Glutamatergic neuron (in vitro differentiated cells): Measurements from ENCODE around the gene GNL3. TPM values are rescaled to one million over a fixed set of nuclear protein-coding genes. Genes with fewer than 3 reads are reported as not detected.

Experiments used
- DNase-seq: peaks from one replicate; pipeline ENCODE4 v3.0.0; 2022
- H3K27ac Mint-ChIP-seq: one replicate; pipeline ENCODE4 v1.8.0; 2020; ENCODE audit warnings: mild to moderate bottlenecking, mixed read lengths, inconsistent platforms; ENCODE audit not compliant: unreplicated experiment
- H3K27me3 Mint-ChIP-seq: one replicate; pipeline ENCODE4 v1.8.0; 2020; ENCODE audit warnings: mild to moderate bottlenecking, moderate library complexity, mixed read lengths, inconsistent platforms; ENCODE audit not compliant: unreplicated experiment
- H3K36me3 Mint-ChIP-seq: one replicate; pipeline ENCODE4 v1.8.0; 2020; ENCODE audit warnings: mild to moderate bottlenecking, mixed read lengths, inconsistent platforms; ENCODE audit not compliant: unreplicated experiment
- H3K4me1 Mint-ChIP-seq: one replicate; pipeline ENCODE4 v1.8.0; 2020; ENCODE audit warnings: mild to moderate bottlenecking, low read depth, mixed read lengths, inconsistent platforms; ENCODE audit not compliant: unreplicated experiment
- H3K4me3 Mint-ChIP-seq: one replicate; pipeline ENCODE4 v1.8.0; 2020; ENCODE audit warnings: mild to moderate bottlenecking, mixed read lengths, inconsistent platforms; ENCODE audit not compliant: unreplicated experiment
- H3K9me3 Mint-ChIP-seq: one replicate; pipeline ENCODE4 v1.8.0; 2020; ENCODE audit warnings: mild to moderate bottlenecking, moderate library complexity, mixed read lengths, inconsistent platforms; ENCODE audit not compliant: unreplicated experiment
- CTCF ChIP-seq: fragments of 200-600 bp; sonication (generic); IDR thresholded peaks from one replicate; pipeline ENCODE4 v1.5.0; 2021; ENCODE audit not compliant: partially characterized antibody, unreplicated experiment
- total RNA-seq: library from RNA; stranded (reverse); fragmentation: NEBNext Ultra II Directional; extraction: Animal tissue kit (Norgen Biotek cat#: 25700); gene quantifications from one replicate; pipeline ENCODE4 v1.2.1, GENCODE V29; 2021; ENCODE audit not compliant: unreplicated experiment

The GNL3 gene
- total RNA-seq, 1 donor from 2014 or later: 75.2 TPM

GRCh38 chr3:52733256-52733891, 47.5 kb downstream of the GNL3 start:
- Mint-ChIP-seq H3K4me1 (no peaks in the 10 kb centered on the region), H3K27ac (no peak overlapping the region), H3K27me3 (no peaks in the 10 kb centered on the region), H3K36me3 (peaks cover 39% of the 10 kb centered on the region), H3K4me3 (no peak overlapping the region), H3K9me3 (peaks cover 6% of the 10 kb centered on the region)
- DNase-seq: no peak
- TF ChIP-seq CTCF: no peak

- no peak overlapping the region for H3K4me3 Mint-ChIP-seq
- no peak overlapping the region for H3K27ac Mint-ChIP-seq
- H3K27me3 Mint-ChIP-seq: no peaks in the 10 kb centered on the region
- TF ChIP-seq CTCF: no peak
- H3K4me1 Mint-ChIP-seq: no peaks in the 10 kb centered on the region
- DNase-seq: no peak
- no peaks in the 10 kb centered on the region for H3K9me3 Mint-ChIP-seq
- H3K36me3 Mint-ChIP-seq: no peaks in the 10 kb centered on the region
Measured at GRCh38 chr3:52739730-52740129, 53.9 kb downstream of the GNL3 start.

- DNase-seq: no peak
- Mint-ChIP-seq H3K9me3 (no peaks in the 10 kb centered on the region), H3K27ac (no peak overlapping the region), H3K4me1 (no peaks in the 10 kb centered on the region), H3K27me3 (no peaks in the 10 kb centered on the region), H3K4me3 (no peak overlapping the region), H3K36me3 (no peaks in the 10 kb centered on the region)
- TF ChIP-seq CTCF: peak; percentile 47
Measured at GRCh38 chr3:52742418-52743041, 56.7 kb downstream of the GNL3 start.

GRCh38 chr3:52743152-52743551, 57.3 kb downstream of the GNL3 start:
- Mint-ChIP-seq H3K27ac (no peak overlapping the region), H3K36me3 (no peaks in the 10 kb centered on the region)

More at GRCh38 chr3:52743152-52743551, 57.3 kb downstream of the GNL3 start:
- no peaks in the 10 kb centered on the region for H3K9me3 Mint-ChIP-seq
- no peaks in the 10 kb centered on the region for H3K27me3 Mint-ChIP-seq
- no peak for TF ChIP-seq CTCF
- H3K4me3 Mint-ChIP-seq: no peak overlapping the region
- H3K4me1 Mint-ChIP-seq: no peaks in the 10 kb centered on the region
- no peak for DNase-seq
